K562 (cell line): ENCODE data around the gene PAQR6. TPM values are rescaled to one million over a fixed set of nuclear protein-coding genes. Genes with fewer than 3 reads are reported as not detected.

Experiments
- ATF6 ChIP-seq: sonication (generic); formaldehyde crosslinking; IDR thresholded peaks from 2 replicates; pipeline ENCODE4 v1.4.0; 2020; ENCODE audit warnings: mild to moderate bottlenecking, missing genetic modification reagents
- CSDE1 ChIP-seq, 2 experiments: fragments of 450-650 bp; IDR thresholded peaks; 2 replicates each; pipeline ENCODE4 v1.6.1; 2016; ENCODE audit warnings: mild to moderate bottlenecking in 1 of 2
- FUS ChIP-seq: fragments of 200-400 bp; formaldehyde crosslinking; optimal IDR thresholded peaks from 2 replicates; pipeline ENCODE3; 2017; ENCODE audit warnings: low read depth, low read length
- HNRNPUL1 ChIP-seq: fragments of 200-400 bp; formaldehyde crosslinking; IDR thresholded peaks from 2 replicates; pipeline ENCODE4 v1.6.1; 2017; ENCODE audit warnings: low read length
- JUNB ChIP-seq: fragments of 450-650 bp; formaldehyde crosslinking; conservative IDR thresholded peaks from 2 replicates; pipeline ENCODE4 v1.4.0; 2020; ENCODE audit warnings: mild to moderate bottlenecking
- LCOR ChIP-seq: sonication (generic); formaldehyde crosslinking; IDR thresholded peaks from 2 replicates; pipeline ENCODE4 v1.8.0; 2022; ENCODE audit warnings: mild to moderate bottlenecking, missing genetic modification reagents
- MED1 ChIP-seq: sonication (generic); formaldehyde crosslinking; IDR thresholded peaks from 2 replicates; pipeline ENCODE4 v1.8.1; 2023; ENCODE audit warnings: missing genetic modification reagents, borderline replicate concordance
- MXI1 ChIP-seq: IDR thresholded peaks from 2 replicates; pipeline ENCODE4 v1.6.1; 2011; ENCODE audit warnings: low read depth, mild to moderate bottlenecking, improper control_type of control experiment, low read length
- NR2C2 ChIP-seq, 2 experiments: fragments of 200-800 bp in 1 of 2; sonication (Bioruptor generic) in 1 of 2; sonication (generic) in 1 of 2; formaldehyde crosslinking in 1 of 2; IDR thresholded peaks; 2 replicates each; pipeline versions ENCODE4 v1.6.1 to v1.8.0; 2016 to 2022; ENCODE audit warnings: mild to moderate bottlenecking in 1 of 2, missing compliant biosample characterization in 1 of 2, missing genetic modification characterization in 1 of 2, missing genetic modification reagents in 1 of 2
- PHF21A ChIP-seq: fragments of 450-650 bp; IDR thresholded peaks from 2 replicates; pipeline ENCODE4 v1.6.1; 2017; ENCODE audit warnings: low read depth, borderline replicate concordance
- RFX1 ChIP-seq: fragments of 450-650 bp; IDR thresholded peaks from 2 replicates; pipeline ENCODE4 v1.6.1; 2016; ENCODE audit warnings: mild to moderate bottlenecking, moderate library complexity
- SMARCE1 ChIP-seq: fragments of 450-650 bp; IDR thresholded peaks from 2 replicates; pipeline ENCODE4 v1.7.1; 2016; ENCODE audit warnings: mild to moderate bottlenecking
- SNIP1 ChIP-seq: fragments of 450-650 bp; IDR thresholded peaks from 2 replicates; pipeline ENCODE4 v1.7.1; 2017; ENCODE audit warnings: low read depth, mild to moderate bottlenecking
- ZNF140 ChIP-seq: fragments of 250-450 bp; sonication (Bioruptor Pico); IDR thresholded peaks from 2 replicates; pipeline ENCODE4 v1.8.0; 2021; ENCODE audit warnings: moderate library complexity, mild to moderate bottlenecking, inconsistent platforms
- ZNF280A ChIP-seq: fragments of 450-650 bp; IDR thresholded peaks from 2 replicates; pipeline ENCODE4 v1.6.1; 2018; ENCODE audit warnings: mild to moderate bottlenecking, low read depth; ENCODE audit not compliant: partially characterized antibody
- ZNF449 ChIP-seq: fragments of 250-450 bp; sonication (Bioruptor Pico); IDR thresholded peaks from 2 replicates; pipeline ENCODE4 v1.8.0; 2022; ENCODE audit warnings: moderate library complexity, mild to moderate bottlenecking, inconsistent platforms
- ZNF507 ChIP-seq: conservative IDR thresholded peaks from 2 replicates; pipeline ENCODE4 v1.6.1; 2017; ENCODE audit warnings: missing genetic modification characterization, missing compliant biosample characterization
- ZNF696 ChIP-seq: fragments of 250-450 bp; sonication (Bioruptor Pico); conservative IDR thresholded peaks from 2 replicates; pipeline ENCODE4 v1.4.0; 2020; ENCODE audit warnings: mild to moderate bottlenecking, moderate library complexity
- polyA plus RNA-seq, 8 experiments: library from polyadenylated mRNA; depleted of rRNA in 4 of 8; stranded (reverse) in 5 of 8; unstranded in 3 of 8; fragments of >200 nt; fragmentation: Nextera tagmentation in 2 of 8; fragmentation: Illumina TruSeq in 1 of 8; extraction: Ambion mirVana in 2 of 8; extraction: Trizol in 1 of 8; gene quantifications; 2 replicates each; pipeline versions ENCODE4 v1.2.1 to v1.2.3, GENCODE V29; 2011 to 2014; ENCODE audit warnings: inconsistent platforms in 1 of 8, missing spikeins in 1 of 8
- total RNA-seq, 7 experiments: library from RNA; depleted of rRNA in 6 of 7; stranded (reverse); fragments of >200 nt in 6 of 7; fragmentation: Illumina TruSeq in 2 of 7; extraction: Trizol in 2 of 7; gene quantifications; 2 replicates each; pipeline versions ENCODE4 v1.2.1 to v1.2.3, GENCODE V29; 2011 to 2021; ENCODE audit warnings: low replicate concordance in 1 of 7
- TF ChIP-seq, protein P1 (sequence below): fragments of 250-450 bp; sonication (Bioruptor Pico); IDR thresholded peaks from 2 replicates; pipeline ENCODE4 v1.8.0; 2022; ENCODE audit warnings: inconsistent platforms
- TF ChIP-seq, protein P2 (sequence below): fragments of 250-450 bp; sonication (Bioruptor Pico); IDR thresholded peaks from 2 replicates; pipeline ENCODE4 v1.6.1; 2021; ENCODE audit warnings: mild to moderate bottlenecking

PAQR6 gene
- total and polyA plus RNA-seq, 9 of the 15 experiments (the other 6 are each of a cell fraction or from before 2014, with no cell fraction given): 0.07 to 1.8 (median 0.62) TPM

- TF ChIP-seq HNRNPUL1: no peak
- TF ChIP-seq MXI1: no peak
- TF ChIP-seq SMARCE1: no peak
- TF ChIP-seq ZNF696: no peak
- TF ChIP-seq, protein P1, sequence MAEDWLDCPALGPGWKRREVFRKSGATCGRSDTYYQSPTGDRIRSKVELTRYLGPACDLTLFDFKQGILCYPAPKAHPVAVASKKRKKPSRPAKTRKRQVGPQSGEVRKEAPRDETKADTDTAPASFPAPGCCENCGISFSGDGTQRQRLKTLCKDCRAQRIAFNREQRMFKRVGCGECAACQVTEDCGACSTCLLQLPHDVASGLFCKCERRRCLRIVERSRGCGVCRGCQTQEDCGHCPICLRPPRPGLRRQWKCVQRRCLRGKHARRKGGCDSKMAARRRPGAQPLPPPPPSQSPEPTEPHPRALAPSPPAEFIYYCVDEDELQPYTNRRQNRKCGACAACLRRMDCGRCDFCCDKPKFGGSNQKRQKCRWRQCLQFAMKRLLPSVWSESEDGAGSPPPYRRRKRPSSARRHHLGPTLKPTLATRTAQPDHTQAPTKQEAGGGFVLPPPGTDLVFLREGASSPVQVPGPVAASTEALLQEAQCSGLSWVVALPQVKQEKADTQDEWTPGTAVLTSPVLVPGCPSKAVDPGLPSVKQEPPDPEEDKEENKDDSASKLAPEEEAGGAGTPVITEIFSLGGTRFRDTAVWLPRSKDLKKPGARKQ (CRISPR knock-in tag): no peak
- no peak; the same call in 1 of the 2 replicates for TF ChIP-seq NR2C2 (CRISPR knock-in tag; IDR thresholded peaks at IDR 0.05)
- TF ChIP-seq NR2C2 (tag; IDR thresholded peaks at IDR 0.05): peak; percentile 81
- TF ChIP-seq, protein P2, sequence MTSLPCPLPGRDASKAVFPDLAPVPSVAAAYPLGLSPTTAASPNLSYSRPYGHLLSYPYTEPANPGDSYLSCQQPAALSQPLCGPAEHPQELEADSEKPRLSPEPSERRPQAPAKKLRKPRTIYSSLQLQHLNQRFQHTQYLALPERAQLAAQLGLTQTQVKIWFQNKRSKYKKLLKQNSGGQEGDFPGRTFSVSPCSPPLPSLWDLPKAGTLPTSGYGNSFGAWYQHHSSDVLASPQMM (CRISPR knock-in tag): no peak
- TF ChIP-seq FUS: no peak
- no peak for TF ChIP-seq SNIP1
- no peak for TF ChIP-seq CSDE1 (IDR thresholded peaks at IDR 0.05)
- TF ChIP-seq RFX1: no peak
- no peak for TF ChIP-seq MED1 (CRISPR knock-in tag)
- TF ChIP-seq ZNF280A: no peak
- no peak for TF ChIP-seq ZNF449 (CRISPR knock-in tag)
- TF ChIP-seq ZNF507 (tag): no peak
- no peak for TF ChIP-seq ZNF140 (CRISPR knock-in tag)
- TF ChIP-seq ATF6 (CRISPR knock-in tag): peak; percentile 37; the same call in 1 of the 2 replicates
- no peak for TF ChIP-seq LCOR
- 0 out of 2 replicates have a peak, but pooled peaks have one; percentile 34 for TF ChIP-seq PHF21A
- TF ChIP-seq JUNB (CRISPR knock-in tag): no peak
Observed at GRCh38 chr1:156212833-156213643, 34.8 kb downstream of the PAQR6 start, which contains the start of gene PMF1 (continued).
